HFFc6 (cell line): Measurements from ENCODE around the gene TIMM21. TPM values are rescaled to one million over a fixed set of nuclear protein-coding genes. Genes with fewer than 3 reads are reported as not detected.

Experiments
- DNase-seq: peaks from one replicate; pipeline ENCODE4 v3.0.0-alpha.2; 2018
- H3K27ac Mint-ChIP-seq: 2 replicates; pipeline ENCODE4 v1.8.0; 2020; ENCODE audit warnings: mild to moderate bottlenecking, mixed read lengths
- H3K27me3 Mint-ChIP-seq: 2 replicates; pipeline ENCODE4 v1.8.0; 2021; ENCODE audit warnings: mild to moderate bottlenecking, moderate library complexity, mixed read lengths; ENCODE audit not compliant: insufficient read depth
- H3K36me3 Mint-ChIP-seq: 2 replicates; pipeline ENCODE4 v1.8.0; 2021; ENCODE audit warnings: low read depth, mixed read lengths
- H3K4me1 Mint-ChIP-seq: 2 replicates; pipeline ENCODE4 v1.8.0; 2020; ENCODE audit warnings: low read depth, mixed read lengths
- H3K4me3 Mint-ChIP-seq: 2 replicates; pipeline ENCODE4 v1.8.0; 2020; ENCODE audit warnings: mild to moderate bottlenecking, moderate library complexity, mixed read lengths
- H3K9me3 Mint-ChIP-seq: 2 replicates; pipeline ENCODE4 v1.8.0; 2020; ENCODE audit warnings: mild to moderate bottlenecking, mixed read lengths
- long read RNA-seq: library from polyadenylated mRNA; unstranded; transcript quantifications from one replicate; pipeline ENCODE4 v2.0.0, GENCODE V29; 2019
- total RNA-seq, 6 experiments: library from RNA; stranded (reverse); fragmentation: NEBNext Ultra II Directional; extraction: Animal tissue kit (Norgen Biotek cat#: 25700); gene quantifications; 2 replicates in 1 of 6; 3 replicates in 5 of 6; pipeline ENCODE4 v1.2.3, GENCODE V29; 2021
- TF ChIP-seq, protein P1 (sequence below): fragments of 200-600 bp; sonication (generic); IDR thresholded peaks from 2 replicates; pipeline ENCODE4 v1.5.0; 2021; ENCODE audit warnings: antibody characterized with exemption, mild to moderate bottlenecking

Gene TIMM21
- total RNA-seq = 10 to 100 TPM; 34.1 to 42.4 (median 40.6) TPM
- long read RNA-seq, transcript TIMM21-201 (6 exons, 3,095 nt) = major isoform, 23 of 30 reads
- long read RNA-seq, partial matches to known transcripts = 5 of 30 reads
- long read RNA-seq, other reads (novel, unspliced or antisense) = 2 of 30 reads

DNA sequence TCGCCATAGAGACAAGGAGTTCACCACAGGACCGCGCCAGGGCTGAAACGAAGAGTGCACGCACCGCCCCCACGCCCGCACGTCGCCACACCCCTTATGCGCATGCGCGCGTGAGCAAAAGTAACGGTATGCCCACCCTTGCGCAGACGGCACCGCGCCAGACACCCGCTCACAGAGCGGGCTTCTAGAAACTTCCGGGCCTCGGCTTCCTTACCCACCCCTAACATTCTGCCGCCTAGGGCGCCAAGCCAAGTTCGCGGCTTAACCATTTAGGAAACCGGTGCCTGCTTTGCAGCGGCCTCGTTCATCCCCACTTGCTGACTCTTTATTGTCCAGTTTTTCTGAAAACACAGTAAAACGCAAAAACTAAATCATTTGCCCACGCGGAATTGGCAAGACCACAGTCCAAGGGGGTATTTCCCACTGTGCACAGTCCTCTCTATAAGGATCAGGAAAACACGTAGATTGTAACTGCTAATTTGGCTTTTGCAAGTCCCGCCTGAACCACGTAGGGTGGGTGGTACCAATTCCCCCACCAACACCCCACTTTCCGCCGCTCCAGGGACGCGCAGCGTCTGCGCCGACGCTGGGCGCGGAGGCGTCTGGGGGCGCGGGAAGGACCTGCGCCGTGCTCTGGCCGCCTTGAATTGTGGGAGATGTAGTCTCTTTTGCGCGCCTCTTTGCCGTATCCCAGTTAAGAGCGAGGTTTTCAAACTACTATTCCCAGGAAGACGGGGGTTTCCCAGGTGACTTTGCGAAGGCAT is at the start of gene TIMM21, which contains the start of gene FBXO15:
TIMM21 (plus strand) TSS at position 745 of the 764 bp plus-strand sequence. CDS start 286 bp downstream, outside the sequence.
FBXO15 (minus strand) TSS at position 56 of the 764 bp plus-strand sequence; CDS start at position 7, 49 bp downstream.
- Mint-ChIP-seq H3K36me3 (peaks cover 26% of the 10 kb centered on the region; the same call in 1 of the 2 replicates), H3K4me1 (peaks cover 69% of the 10 kb centered on the region), H3K27ac (peak within 1 kb of the TSS; percentile 98), H3K9me3 (no peaks in the 10 kb centered on the region), H3K4me3 (peak within 1 kb of the TSS; percentile 98), H3K27me3 (peaks cover 7% of the 10 kb centered on the region)
- DNase-seq = peak; percentile 96
- TF ChIP-seq, protein P1, sequence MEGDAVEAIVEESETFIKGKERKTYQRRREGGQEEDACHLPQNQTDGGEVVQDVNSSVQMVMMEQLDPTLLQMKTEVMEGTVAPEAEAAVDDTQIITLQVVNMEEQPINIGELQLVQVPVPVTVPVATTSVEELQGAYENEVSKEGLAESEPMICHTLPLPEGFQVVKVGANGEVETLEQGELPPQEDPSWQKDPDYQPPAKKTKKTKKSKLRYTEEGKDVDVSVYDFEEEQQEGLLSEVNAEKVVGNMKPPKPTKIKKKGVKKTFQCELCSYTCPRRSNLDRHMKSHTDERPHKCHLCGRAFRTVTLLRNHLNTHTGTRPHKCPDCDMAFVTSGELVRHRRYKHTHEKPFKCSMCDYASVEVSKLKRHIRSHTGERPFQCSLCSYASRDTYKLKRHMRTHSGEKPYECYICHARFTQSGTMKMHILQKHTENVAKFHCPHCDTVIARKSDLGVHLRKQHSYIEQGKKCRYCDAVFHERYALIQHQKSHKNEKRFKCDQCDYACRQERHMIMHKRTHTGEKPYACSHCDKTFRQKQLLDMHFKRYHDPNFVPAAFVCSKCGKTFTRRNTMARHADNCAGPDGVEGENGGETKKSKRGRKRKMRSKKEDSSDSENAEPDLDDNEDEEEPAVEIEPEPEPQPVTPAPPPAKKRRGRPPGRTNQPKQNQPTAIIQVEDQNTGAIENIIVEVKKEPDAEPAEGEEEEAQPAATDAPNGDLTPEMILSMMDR = no peak

DNA sequence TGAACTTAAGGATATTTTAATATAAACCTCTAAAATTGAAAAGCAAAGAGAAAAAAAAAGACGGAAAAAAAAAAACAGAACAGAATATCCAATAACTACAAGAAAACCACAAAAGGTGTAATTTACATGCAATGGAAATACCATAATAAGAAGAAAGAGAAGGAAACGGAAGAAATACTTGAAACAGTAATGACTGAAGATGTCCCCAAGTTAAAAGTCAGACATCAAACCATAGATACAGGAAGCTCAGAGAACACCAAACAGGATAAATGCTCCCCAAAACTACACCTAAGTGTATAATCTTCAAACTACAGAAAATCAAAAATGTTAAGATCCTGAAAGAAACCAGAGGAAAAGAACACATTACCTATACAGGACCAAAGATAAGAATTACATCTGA is 39.9 kb upstream of the TIMM21 start:
- no peaks in the 10 kb centered on the region; the same call in none of the 2 replicates for H3K27me3 Mint-ChIP-seq
- TF ChIP-seq, protein P1 = no peak
- H3K4me1 Mint-ChIP-seq = peaks cover 2% of the 10 kb centered on the region
- peaks cover 5% of the 10 kb centered on the region; the same call in 1 of the 2 replicates for H3K36me3 Mint-ChIP-seq
- peaks cover 10% of the 10 kb centered on the region for H3K9me3 Mint-ChIP-seq
- H3K4me3 Mint-ChIP-seq = no peak overlapping the region
- no peak overlapping the region for H3K27ac Mint-ChIP-seq
- no peak for DNase-seq

- Mint-ChIP-seq H3K27me3 (no peaks in the 10 kb centered on the region; the same call in none of the 2 replicates), H3K4me3 (no peak overlapping the region), H3K9me3 (peaks cover 10% of the 10 kb centered on the region), H3K36me3 (peaks cover 5% of the 10 kb centered on the region; the same call in 1 of the 2 replicates), H3K27ac (no peak overlapping the region), H3K4me1 (peaks cover 19% of the 10 kb centered on the region)
- TF ChIP-seq, protein P1 = no peak
- DNase-seq = no peak
Measured at GRCh38 chr18:74110149-74110548, 38.2 kb upstream of the TIMM21 start.

GRCh38 chr18:74110976-74111375 is 37.3 kb upstream of the TIMM21 start:
- Mint-ChIP-seq H3K4me1 (peaks cover 27% of the 10 kb centered on the region), H3K36me3 (peaks cover 5% of the 10 kb centered on the region; the same call in 1 of the 2 replicates), H3K4me3 (no peak overlapping the region), H3K27ac (no peak overlapping the region), H3K9me3 (peaks cover 10% of the 10 kb centered on the region), H3K27me3 (no peaks in the 10 kb centered on the region; the same call in none of the 2 replicates)
- TF ChIP-seq, protein P1 = no peak
- DNase-seq = no peak

DNA sequence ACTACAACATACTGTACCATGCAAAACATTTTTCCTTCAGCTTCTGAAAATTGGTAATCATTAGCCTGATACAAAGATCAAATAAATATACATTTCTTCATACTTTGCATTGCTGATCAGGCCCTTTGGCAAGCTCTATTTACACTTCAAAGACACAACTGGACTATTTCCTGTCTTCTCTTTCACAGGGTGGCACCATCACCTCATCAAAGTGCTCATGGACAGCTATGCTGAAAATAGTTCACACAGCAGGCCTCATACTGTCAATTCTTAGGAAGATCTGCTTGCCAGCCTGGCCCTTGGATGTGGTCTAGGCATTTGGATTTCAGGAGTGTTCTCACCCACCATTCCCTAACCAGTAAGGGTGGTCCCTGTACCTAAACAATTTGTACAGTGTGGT is 34.6 kb upstream of the TIMM21 start:
- DNase-seq = no peak
- H3K27me3 Mint-ChIP-seq = no peaks in the 10 kb centered on the region
- H3K36me3 Mint-ChIP-seq = peaks cover 5% of the 10 kb centered on the region; the same call in 1 of the 2 replicates
- H3K4me3 Mint-ChIP-seq = no peak overlapping the region
- peaks cover 38% of the 10 kb centered on the region for H3K4me1 Mint-ChIP-seq
- H3K27ac Mint-ChIP-seq = peak overlapping the region; percentile 79; the same call in 1 of the 2 replicates
- TF ChIP-seq, protein P1 = no peak
- peaks cover 10% of the 10 kb centered on the region for H3K9me3 Mint-ChIP-seq
